Adrenal gland (tissue), 5 donors: ENCODE data around the gene CALHM5.

ENCODE experiments used
- POLR2A ChIP-seq, 2 donors: fragments of 450-650 bp; IDR thresholded peaks; one replicate each; pipeline ENCODE4 v1.6.1; 2017; ENCODE audit warnings: antibody characterized with exemption in 2 of 2, mild to moderate bottlenecking in 2 of 2, moderate library complexity in 1 of 2
- TF ChIP-seq, protein P1 (sequence below), 6 experiments: fragments of 450-650 bp in 4 of 6; fragments of 200-600 bp in 2 of 6; sonication (generic) in 1 of 6; IDR thresholded peaks; 1 replicate in 5 of 6; 2 replicates in 1 of 6; pipeline versions ENCODE4 v1.5.1 to v1.8.0; 2016 to 2021; ENCODE audit warnings: antibody characterized with exemption in 6 of 6, mild to moderate bottlenecking in 2 of 6, moderate library complexity in 1 of 6
- donor health status: DM: no; HTN: no; CAD: no.

DNA sequence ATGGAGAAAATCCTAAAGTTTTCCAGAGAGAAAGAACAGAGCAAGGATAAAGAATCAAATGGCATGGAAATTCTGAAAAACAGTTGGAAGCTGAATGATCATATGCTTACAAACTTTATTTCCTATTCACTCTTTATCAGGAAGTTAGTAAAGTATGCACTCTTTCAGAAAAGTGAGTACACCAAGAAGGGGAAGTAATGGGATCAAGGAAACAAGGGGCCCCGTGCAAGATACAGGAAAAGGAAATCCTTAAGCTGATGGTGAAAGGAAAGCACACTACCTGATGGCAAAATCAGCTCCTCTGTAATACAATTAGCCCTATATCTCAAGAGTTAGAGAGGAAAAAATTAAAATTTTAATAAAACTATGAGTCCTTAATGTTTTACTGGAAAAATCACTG, 36.3 kb upstream of the CALHM5 start:
- TF ChIP-seq, protein P1, sequence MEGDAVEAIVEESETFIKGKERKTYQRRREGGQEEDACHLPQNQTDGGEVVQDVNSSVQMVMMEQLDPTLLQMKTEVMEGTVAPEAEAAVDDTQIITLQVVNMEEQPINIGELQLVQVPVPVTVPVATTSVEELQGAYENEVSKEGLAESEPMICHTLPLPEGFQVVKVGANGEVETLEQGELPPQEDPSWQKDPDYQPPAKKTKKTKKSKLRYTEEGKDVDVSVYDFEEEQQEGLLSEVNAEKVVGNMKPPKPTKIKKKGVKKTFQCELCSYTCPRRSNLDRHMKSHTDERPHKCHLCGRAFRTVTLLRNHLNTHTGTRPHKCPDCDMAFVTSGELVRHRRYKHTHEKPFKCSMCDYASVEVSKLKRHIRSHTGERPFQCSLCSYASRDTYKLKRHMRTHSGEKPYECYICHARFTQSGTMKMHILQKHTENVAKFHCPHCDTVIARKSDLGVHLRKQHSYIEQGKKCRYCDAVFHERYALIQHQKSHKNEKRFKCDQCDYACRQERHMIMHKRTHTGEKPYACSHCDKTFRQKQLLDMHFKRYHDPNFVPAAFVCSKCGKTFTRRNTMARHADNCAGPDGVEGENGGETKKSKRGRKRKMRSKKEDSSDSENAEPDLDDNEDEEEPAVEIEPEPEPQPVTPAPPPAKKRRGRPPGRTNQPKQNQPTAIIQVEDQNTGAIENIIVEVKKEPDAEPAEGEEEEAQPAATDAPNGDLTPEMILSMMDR (IDR thresholded peaks at IDR 0.05) = no peak
- no peak for TF ChIP-seq POLR2A (IDR thresholded peaks at IDR 0.05)
